Thyroid gland (tissue), 4 donors: ENCODE measurements around the gene YTHDC1. TPM values are rescaled to one million over a fixed set of nuclear protein-coding genes. Genes with fewer than 3 reads are reported as not detected.

Source experiments
- DNase-seq, 2 donors: peaks; one replicate each; pipeline ENCODE4 v3.0.0-alpha.2; 2019
- H3K27ac ChIP-seq, 3 donors: fragments of 200-600 bp; sonication (generic); 1 replicate in 2 of 3; 2 replicates in 1 of 3; pipeline ENCODE4 v1.5.1; 2016 to 2019; ENCODE audit warnings: mild to moderate bottlenecking in 1 of 3, moderate library complexity in 1 of 3
- H3K27me3 ChIP-seq: fragments of 200-600 bp; sonication (generic); one replicate; pipeline ENCODE4 v1.5.1; 2019
- H3K36me3 ChIP-seq, 2 donors: fragments of 200-600 bp; sonication (generic); one replicate each; pipeline ENCODE4 v1.5.1; 2016 to 2019
- H3K4me1 ChIP-seq, 2 donors: fragments of 200-600 bp; sonication (generic); one replicate each; pipeline ENCODE4 v1.5.1; 2017 to 2019
- H3K4me3 ChIP-seq, 3 donors: fragments of 200-600 bp; sonication (generic); replicated peaks in 1 of 3; 1 replicate in 2 of 3; 2 replicates in 1 of 3; pipeline ENCODE4 v1.5.1; 2016; ENCODE audit warnings: mild to moderate bottlenecking in 1 of 3
- H3K9me3 ChIP-seq: fragments of 200-600 bp; sonication (generic); one replicate; pipeline ENCODE4 v1.5.1; 2017
- CTCF ChIP-seq, 6 experiments: fragments of 200-600 bp in 3 of 6; fragments of 450-650 bp in 3 of 6; sonication (generic) in 3 of 6; IDR thresholded peaks; one replicate each; pipeline ENCODE4 v1.5.1; 2016 to 2019; ENCODE audit warnings: antibody characterized with exemption in 6 of 6, mild to moderate bottlenecking in 2 of 6, inconsistent platforms in 1 of 6, moderate library complexity in 1 of 6
- POLR2A ChIP-seq, 2 donors: fragments of 450-650 bp; IDR thresholded peaks; one replicate each; pipeline ENCODE4 v1.6.1; 2017; ENCODE audit warnings: antibody characterized with exemption in 2 of 2, mild to moderate bottlenecking in 2 of 2, moderate library complexity in 1 of 2
- WGBS, 2 donors: methylation state at CpG; one replicate each; pipeline ENCODE4 v1.1.5; 2017; 5-methylcytosine and 5-hydroxymethylcytosine counted together
- intact Hi-C: fragments of 100-400 bp; cut with DNase I; formaldehyde crosslinking; loops from one replicate; pipeline ENCODE4 v1.15.1; 2023
- total RNA-seq, 4 donors: library from RNA; depleted of rRNA; stranded (reverse); fragments of >200 nt; gene quantifications; one replicate each; pipeline ENCODE4 v1.2.3, GENCODE V29; 2016

Gene YTHDC1
- total RNA-seq, 4 donors from 2014 or later: 72.1 to 96.0 (median 83.2) TPM

GRCh38 chr4:68346461-68346860, 3.4 kb downstream of the YTHDC1 start:
- H3K4me1 ChIP-seq: peaks cover 36 to 52% of the 10 kb centered on the region in 2 donors
- TF ChIP-seq CTCF (IDR thresholded peaks at IDR 0.05) (no peak), POLR2A (IDR thresholded peaks at IDR 0.05) (no peak)

GRCh38 chr4:68344785-68345184, 5.1 kb downstream of the YTHDC1 start:
- H3K9me3 ChIP-seq: no peaks in the 10 kb centered on the region
- H3K36me3 ChIP-seq: no peaks in the 10 kb centered on the region
- H3K27ac ChIP-seq: no peak overlapping the region
- peak in 1 of 2 donors; percentile 18 for DNase-seq
- no peak overlapping the region for H3K4me3 ChIP-seq
- TF ChIP-seq CTCF (IDR thresholded peaks at IDR 0.05): no peak
- no peak for TF ChIP-seq POLR2A (IDR thresholded peaks at IDR 0.05)
- WGBS, 2 donors: 89 to 90% methylated on average over 5 of the region's 5 CpGs
- no peaks in the 10 kb centered on the region for H3K27me3 ChIP-seq
- intact Hi-C loops: no loop called here
- peaks cover 47 to 62% of the 10 kb centered on the region in 2 donors for H3K4me1 ChIP-seq

More at GRCh38 chr4:68346461-68346860, 3.4 kb downstream of the YTHDC1 start:
- Histone ChIP-seq H3K9me3 (no peaks in the 10 kb centered on the region), H3K4me3 (no peak overlapping the region), H3K27me3 (no peaks in the 10 kb centered on the region), H3K36me3 (no peaks in the 10 kb centered on the region), H3K27ac (no peak overlapping the region)
- 96 to 97% methylated on average over 3 of the region's 3 CpGs for WGBS, 2 donors
- no peak for DNase-seq
- intact Hi-C loops: no loop called here

- intact Hi-C loops: no loop called here
- 64% methylated on average over 2 of the region's 2 CpGs for WGBS, 2 donors
- Histone ChIP-seq H3K36me3 (no peaks in the 10 kb centered on the region), H3K4me3 (no peak overlapping the region), H3K27ac (no peak overlapping the region), H3K9me3 (no peaks in the 10 kb centered on the region), H3K4me1 (peaks cover 54 to 67% of the 10 kb centered on the region in 2 donors), H3K27me3 (no peaks in the 10 kb centered on the region)
- no peak for TF ChIP-seq CTCF (IDR thresholded peaks at IDR 0.05)
- TF ChIP-seq POLR2A (IDR thresholded peaks at IDR 0.05): no peak
- DNase-seq: no peak
These were observed 5.8 kb downstream of the YTHDC1 start for GRCh38 chr4:68344049-68344448.

- Histone ChIP-seq H3K27me3 (no peaks in the 10 kb centered on the region), H3K36me3 (peaks cover 0 to 3% of the 10 kb centered on the region in 2 donors), H3K9me3 (no peaks in the 10 kb centered on the region), H3K27ac (no peak overlapping the region), H3K4me3 (no peak overlapping the region), H3K4me1 (peaks cover 59 to 70% of the 10 kb centered on the region in 2 donors)
- DNase-seq: peak in 1 of 2 donors; percentile 13
- intact Hi-C loops: no loop called here
- 33 to 43% methylated on average over 5 of the region's 5 CpGs for WGBS, 2 donors
- TF ChIP-seq CTCF (IDR thresholded peaks at IDR 0.05) (no peak), POLR2A (IDR thresholded peaks at IDR 0.05) (no peak)
These were observed 7.8 kb downstream of the YTHDC1 start for GRCh38 chr4:68342134-68342533.

- no peak for TF ChIP-seq POLR2A (IDR thresholded peaks at IDR 0.05)
- no peak for TF ChIP-seq CTCF (IDR thresholded peaks at IDR 0.05)
- peak; percentile 27 to 41 for DNase-seq
- 45 to 49% methylated on average over 3 of the region's 3 CpGs for WGBS, 2 donors
- peaks cover 0 to 9% of the 10 kb centered on the region in 2 donors for H3K36me3 ChIP-seq
- H3K27ac ChIP-seq: peak overlapping the region in 1 of 3 donors; percentile 41
- intact Hi-C loops: no loop called here
- no peaks in the 10 kb centered on the region for H3K9me3 ChIP-seq
- H3K4me3 ChIP-seq: no peak overlapping the region
- peaks cover 53 to 55% of the 10 kb centered on the region in 2 donors for H3K4me1 ChIP-seq
- H3K27me3 ChIP-seq: no peaks in the 10 kb centered on the region
These were observed 11.3 kb downstream of the YTHDC1 start for GRCh38 chr4:68338625-68339024.
